ENCODE data around the gene MANBA. TPM values are rescaled to one million over a fixed set of nuclear protein-coding genes. Genes with fewer than 3 reads are reported as not detected.

Gene MANBA
- total RNA-seq, 1 experiment from 2014 or later: 91.6 TPM

DNA sequence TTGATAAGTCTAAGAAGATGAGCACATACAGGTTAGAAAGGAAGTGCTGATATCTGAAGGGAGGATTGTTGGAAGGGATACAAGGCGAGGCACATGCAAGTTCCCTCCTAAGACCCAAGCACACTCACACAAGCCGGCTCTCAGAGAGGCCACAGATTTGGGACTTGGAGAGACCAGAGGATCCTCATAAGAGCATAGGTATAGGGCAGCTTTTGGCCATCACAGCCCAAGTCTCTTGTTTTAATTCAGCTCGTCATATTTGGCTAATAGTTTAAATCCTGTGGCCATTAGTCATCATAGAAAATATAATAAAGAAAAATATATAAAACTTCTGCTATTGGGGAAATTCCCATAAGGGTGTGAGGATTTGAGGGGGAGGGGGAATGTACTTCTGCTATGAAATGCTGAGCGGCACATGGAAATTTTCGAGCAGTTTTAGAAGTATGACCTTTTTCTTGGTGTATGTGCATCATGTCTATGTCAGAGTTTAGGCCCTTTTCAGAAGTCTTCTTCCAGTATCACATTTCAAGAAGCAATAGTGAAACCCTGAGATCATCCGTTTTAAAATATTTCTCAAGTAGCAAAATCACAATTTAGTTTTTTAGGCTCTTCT lies 161.9 kb downstream of the MANBA start:
- Histone ChIP-seq H2AFZ (ENCODE audit: low read length) (no peak overlapping the region), H3K27ac (ENCODE audit: low read length) (no peak overlapping the region), H3K4me3 (ENCODE audit: low read length) (no peak overlapping the region), H3K9ac (ENCODE audit: low read length) (no peak overlapping the region), H3K9me3 (ENCODE audit: low read length) (no peaks in the 10 kb centered on the region), H3K27me3 (ENCODE audit: low read length) (no peaks in the 10 kb centered on the region), H3K4me2 (ENCODE audit: low read depth, low read length, poor library complexity, severe bottlenecking) (no peak overlapping the region), H3K9me2 (replicated peaks; ENCODE audit: insufficient read depth, low read length) (no peaks in the 10 kb centered on the region), H3K4me1 (ENCODE audit: low read length) (no peaks in the 10 kb centered on the region), H4K20me1 (ENCODE audit: insufficient read depth, low read depth, low read length) (no peaks in the 10 kb centered on the region), H3K36me3 (ENCODE audit: insufficient read depth, low read length) (no peaks in the 10 kb centered on the region), H3K79me2 (ENCODE audit: low read length) (no peaks in the 10 kb centered on the region)
- no peak for DNase-seq

DNA sequence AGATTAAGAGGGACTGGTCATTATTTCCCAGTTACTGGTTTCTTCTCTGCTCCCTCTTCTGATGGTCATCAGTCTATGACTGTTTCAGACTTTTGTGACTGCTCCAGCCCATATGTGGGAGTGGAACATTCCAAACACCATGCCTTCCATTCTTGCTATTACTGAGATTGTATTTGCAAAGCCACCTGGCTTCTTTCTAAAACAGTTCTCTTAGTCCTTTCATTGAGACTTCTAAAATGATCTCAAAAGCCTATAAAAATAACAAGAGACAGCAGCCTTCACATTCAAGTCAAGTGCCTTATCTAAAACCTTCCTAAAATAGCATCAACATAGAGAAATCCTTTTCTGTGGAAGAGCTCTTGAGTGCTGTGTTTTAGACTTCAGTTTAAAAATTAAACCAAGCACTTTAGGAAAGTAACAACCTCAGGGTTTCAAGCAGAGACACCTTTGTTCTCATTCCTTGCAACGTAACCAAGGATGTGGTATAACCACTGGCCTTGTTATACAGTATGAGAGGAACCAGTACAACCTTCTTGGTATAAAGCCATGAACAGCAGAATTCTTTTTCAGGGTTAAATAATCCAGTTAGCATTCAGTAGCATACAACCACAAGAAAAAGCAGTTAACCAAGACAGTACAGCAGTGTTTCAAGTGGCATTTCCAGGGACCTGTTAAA lies 162.5 kb downstream of the MANBA start:
- no peak for DNase-seq
- H3K4me2 ChIP-seq (ENCODE audit: low read depth, low read length, poor library complexity, severe bottlenecking): no peak overlapping the region
- H3K79me2 ChIP-seq (ENCODE audit: low read length): no peaks in the 10 kb centered on the region
- no peaks in the 10 kb centered on the region for H3K9me2 ChIP-seq (replicated peaks; ENCODE audit: insufficient read depth, low read length)
- no peaks in the 10 kb centered on the region for H3K4me1 ChIP-seq (ENCODE audit: low read length)
- no peaks in the 10 kb centered on the region for H3K27me3 ChIP-seq (ENCODE audit: low read length)
- H3K27ac ChIP-seq (ENCODE audit: low read length): no peak overlapping the region
- H2AFZ ChIP-seq (ENCODE audit: low read length): no peak overlapping the region
- H3K9ac ChIP-seq (ENCODE audit: low read length): no peak overlapping the region
- H4K20me1 ChIP-seq (ENCODE audit: insufficient read depth, low read depth, low read length): no peaks in the 10 kb centered on the region
- no peaks in the 10 kb centered on the region for H3K36me3 ChIP-seq (ENCODE audit: insufficient read depth, low read length)
- no peak overlapping the region for H3K4me3 ChIP-seq (ENCODE audit: low read length)
- no peaks in the 10 kb centered on the region for H3K9me3 ChIP-seq (ENCODE audit: low read length)

DNA sequence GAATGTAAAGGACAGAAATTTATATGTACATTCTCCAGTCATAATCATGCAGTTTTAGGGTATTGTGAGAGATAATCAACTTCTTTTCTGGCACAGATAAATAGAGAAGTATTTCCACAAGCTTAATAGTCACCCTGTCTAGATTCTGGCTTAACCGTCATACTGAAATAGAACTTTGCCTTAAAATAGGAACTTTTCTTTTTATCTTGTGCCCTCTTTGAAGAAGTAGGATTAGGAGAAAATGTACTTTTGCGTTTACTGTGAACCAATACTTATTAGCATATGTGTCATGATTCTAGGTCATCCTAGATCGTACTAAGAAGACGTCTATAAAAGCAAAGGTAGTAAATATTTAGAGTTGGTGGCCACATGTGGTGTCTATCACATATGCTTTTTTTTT lies 164.2 kb downstream of the MANBA start:
- no peaks in the 10 kb centered on the region for H3K79me2 ChIP-seq (ENCODE audit: low read length)
- H3K36me3 ChIP-seq (ENCODE audit: insufficient read depth, low read length): no peaks in the 10 kb centered on the region
- H3K27me3 ChIP-seq (ENCODE audit: low read length): no peaks in the 10 kb centered on the region
- no peak overlapping the region for H3K27ac ChIP-seq (ENCODE audit: low read length)
- H3K4me2 ChIP-seq (ENCODE audit: low read depth, low read length, poor library complexity, severe bottlenecking): no peak overlapping the region
- no peak for DNase-seq
- H3K4me1 ChIP-seq (ENCODE audit: low read length): no peaks in the 10 kb centered on the region
- no peaks in the 10 kb centered on the region for H4K20me1 ChIP-seq (ENCODE audit: insufficient read depth, low read depth, low read length)
- H3K9ac ChIP-seq (ENCODE audit: low read length): no peak overlapping the region
- H2AFZ ChIP-seq (ENCODE audit: low read length): no peak overlapping the region
- H3K9me3 ChIP-seq (ENCODE audit: low read length): peaks cover 1% of the 10 kb centered on the region; the same call in 1 of the 2 replicates
- no peaks in the 10 kb centered on the region for H3K9me2 ChIP-seq (replicated peaks; ENCODE audit: insufficient read depth, low read length)
- no peak overlapping the region for H3K4me3 ChIP-seq (ENCODE audit: low read length)

DNA sequence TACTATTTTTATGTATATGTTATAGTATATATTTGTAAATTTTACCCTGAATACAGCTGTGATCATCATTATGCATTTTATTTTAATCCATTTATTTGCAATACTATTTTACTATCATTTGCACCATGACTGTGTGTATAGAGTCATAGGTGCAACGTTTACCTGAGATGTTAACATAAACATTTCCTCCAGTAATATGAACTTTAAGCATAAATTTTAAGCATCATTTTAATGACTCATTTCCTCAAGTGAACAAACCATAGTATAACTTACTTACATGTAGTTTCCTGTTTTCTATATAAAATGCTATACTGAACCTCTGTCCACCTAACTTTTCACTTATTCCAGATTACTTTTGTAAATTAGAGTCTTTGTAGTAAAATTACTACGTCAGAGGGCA lies 166.8 kb downstream of the MANBA start:
- H3K9me3 ChIP-seq (ENCODE audit: low read length): peaks cover 3% of the 10 kb centered on the region; the same call in 1 of the 2 replicates
- H3K9me2 ChIP-seq (replicated peaks; ENCODE audit: insufficient read depth, low read length): no peaks in the 10 kb centered on the region
- no peak for DNase-seq
- no peaks in the 10 kb centered on the region for H3K79me2 ChIP-seq (ENCODE audit: low read length)
- no peak overlapping the region for H3K27ac ChIP-seq (ENCODE audit: low read length)
- no peaks in the 10 kb centered on the region for H4K20me1 ChIP-seq (ENCODE audit: insufficient read depth, low read depth, low read length)
- no peaks in the 10 kb centered on the region for H3K4me1 ChIP-seq (ENCODE audit: low read length)
- no peak overlapping the region for H2AFZ ChIP-seq (ENCODE audit: low read length)
- no peak overlapping the region for H3K4me3 ChIP-seq (ENCODE audit: low read length)
- no peak overlapping the region for H3K4me2 ChIP-seq (ENCODE audit: low read depth, low read length, poor library complexity, severe bottlenecking)
- no peak overlapping the region for H3K9ac ChIP-seq (ENCODE audit: low read length)
- H3K27me3 ChIP-seq (ENCODE audit: low read length): no peaks in the 10 kb centered on the region
- no peaks in the 10 kb centered on the region for H3K36me3 ChIP-seq (ENCODE audit: insufficient read depth, low read length)

DNA sequence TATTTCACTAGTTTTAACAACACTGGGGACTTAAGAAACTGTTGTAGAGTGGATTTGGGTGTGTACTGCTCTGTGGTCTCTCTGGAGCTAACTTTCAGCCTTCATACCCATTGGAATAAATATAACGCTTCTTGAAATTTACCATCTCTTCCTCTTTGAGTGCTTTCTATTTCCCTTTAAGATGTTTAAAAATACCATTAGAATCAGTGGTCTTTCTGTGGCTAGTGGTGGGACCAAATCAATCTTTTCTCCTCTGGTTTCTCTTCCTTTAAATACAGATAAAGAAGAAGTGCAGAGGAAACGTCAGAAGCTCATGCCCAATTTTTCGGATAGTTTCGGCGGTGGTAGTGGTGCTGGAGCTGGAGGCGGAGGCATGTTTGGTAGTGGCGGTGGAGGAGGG lies 167.6 kb downstream of the MANBA start:
- Histone ChIP-seq H3K27me3 (ENCODE audit: low read length) (no peaks in the 10 kb centered on the region), H2AFZ (ENCODE audit: low read length) (no peak overlapping the region), H3K4me1 (ENCODE audit: low read length) (no peaks in the 10 kb centered on the region), H3K9me2 (replicated peaks; ENCODE audit: insufficient read depth, low read length) (no peaks in the 10 kb centered on the region), H4K20me1 (ENCODE audit: insufficient read depth, low read depth, low read length) (no peaks in the 10 kb centered on the region), H3K79me2 (ENCODE audit: low read length) (no peaks in the 10 kb centered on the region), H3K27ac (ENCODE audit: low read length) (no peak overlapping the region), H3K9me3 (ENCODE audit: low read length) (peaks cover 3% of the 10 kb centered on the region; the same call in 1 of the 2 replicates), H3K9ac (ENCODE audit: low read length) (no peak overlapping the region), H3K4me2 (ENCODE audit: low read depth, low read length, poor library complexity, severe bottlenecking) (no peak overlapping the region), H3K36me3 (ENCODE audit: insufficient read depth, low read length) (no peaks in the 10 kb centered on the region), H3K4me3 (ENCODE audit: low read length) (no peak overlapping the region)
- DNase-seq: no peak

DNA sequence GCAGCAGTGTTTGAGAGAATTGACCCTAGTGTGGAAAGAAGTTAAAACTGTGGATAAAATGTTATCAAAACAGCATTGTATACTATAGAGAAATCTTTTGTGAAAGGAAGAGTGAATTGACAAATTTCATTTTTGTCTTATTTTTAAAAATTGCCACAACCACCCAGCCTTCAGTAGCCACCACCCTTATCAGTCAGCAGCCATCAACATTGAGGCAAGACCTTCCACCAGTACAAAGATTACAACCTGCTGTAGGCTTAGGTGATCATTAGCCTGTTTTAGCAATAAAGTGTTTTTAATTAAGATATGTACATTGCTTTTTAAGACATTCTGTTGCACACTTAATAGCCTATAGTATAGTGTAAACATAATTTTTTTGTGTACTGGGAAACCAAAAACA lies 168.5 kb downstream of the MANBA start:
- H3K27ac ChIP-seq (ENCODE audit: low read length): no peak overlapping the region
- H3K9me2 ChIP-seq (replicated peaks; ENCODE audit: insufficient read depth, low read length): no peaks in the 10 kb centered on the region
- no peak overlapping the region for H3K9ac ChIP-seq (ENCODE audit: low read length)
- H3K4me1 ChIP-seq (ENCODE audit: low read length): no peaks in the 10 kb centered on the region
- no peak overlapping the region for H3K4me2 ChIP-seq (ENCODE audit: low read depth, low read length, poor library complexity, severe bottlenecking)
- H3K9me3 ChIP-seq (ENCODE audit: low read length): peaks cover 3% of the 10 kb centered on the region; the same call in 1 of the 2 replicates
- no peaks in the 10 kb centered on the region for H3K79me2 ChIP-seq (ENCODE audit: low read length)
- DNase-seq: no peak
- H3K4me3 ChIP-seq (ENCODE audit: low read length): no peak overlapping the region
- H3K36me3 ChIP-seq (ENCODE audit: insufficient read depth, low read length): no peaks in the 10 kb centered on the region
- no peaks in the 10 kb centered on the region for H3K27me3 ChIP-seq (ENCODE audit: low read length)
- no peaks in the 10 kb centered on the region for H4K20me1 ChIP-seq (ENCODE audit: insufficient read depth, low read depth, low read length)
- H2AFZ ChIP-seq (ENCODE audit: low read length): no peak overlapping the region

DNA sequence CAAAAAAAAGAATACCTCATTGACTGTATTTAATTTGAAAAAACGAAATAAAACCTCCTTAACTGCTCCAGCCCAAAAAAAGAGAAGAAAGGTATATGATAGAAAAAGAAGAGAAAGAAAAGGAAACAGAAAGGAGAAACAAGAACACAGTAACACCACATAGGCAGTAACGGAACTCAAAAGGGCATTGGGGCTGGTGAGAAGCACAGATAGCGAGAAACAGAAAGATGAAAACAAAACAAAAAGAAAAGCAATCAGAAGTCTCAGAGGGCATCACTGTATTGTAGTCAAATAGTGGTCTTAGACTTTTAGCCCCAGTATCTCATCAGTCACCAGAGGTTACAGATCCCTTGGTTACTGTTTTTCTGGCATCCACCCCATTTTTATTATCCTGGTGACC lies 171.0 kb downstream of the MANBA start:
- no peak overlapping the region for H3K9ac ChIP-seq (ENCODE audit: low read length)
- no peaks in the 10 kb centered on the region for H4K20me1 ChIP-seq (ENCODE audit: insufficient read depth, low read depth, low read length)
- H3K27ac ChIP-seq (ENCODE audit: low read length): no peak overlapping the region
- no peaks in the 10 kb centered on the region for H3K27me3 ChIP-seq (ENCODE audit: low read length)
- no peak overlapping the region for H3K4me3 ChIP-seq (ENCODE audit: low read length)
- no peaks in the 10 kb centered on the region for H3K36me3 ChIP-seq (ENCODE audit: insufficient read depth, low read length)
- DNase-seq: no peak
- H3K9me3 ChIP-seq (ENCODE audit: low read length): peaks cover 3% of the 10 kb centered on the region; the same call in 1 of the 2 replicates
- H2AFZ ChIP-seq (ENCODE audit: low read length): no peak overlapping the region
- H3K4me2 ChIP-seq (ENCODE audit: low read depth, low read length, poor library complexity, severe bottlenecking): no peak overlapping the region
- no peaks in the 10 kb centered on the region for H3K9me2 ChIP-seq (replicated peaks; ENCODE audit: insufficient read depth, low read length)
- no peaks in the 10 kb centered on the region for H3K4me1 ChIP-seq (ENCODE audit: low read length)
- H3K79me2 ChIP-seq (ENCODE audit: low read length): no peaks in the 10 kb centered on the region

DNA sequence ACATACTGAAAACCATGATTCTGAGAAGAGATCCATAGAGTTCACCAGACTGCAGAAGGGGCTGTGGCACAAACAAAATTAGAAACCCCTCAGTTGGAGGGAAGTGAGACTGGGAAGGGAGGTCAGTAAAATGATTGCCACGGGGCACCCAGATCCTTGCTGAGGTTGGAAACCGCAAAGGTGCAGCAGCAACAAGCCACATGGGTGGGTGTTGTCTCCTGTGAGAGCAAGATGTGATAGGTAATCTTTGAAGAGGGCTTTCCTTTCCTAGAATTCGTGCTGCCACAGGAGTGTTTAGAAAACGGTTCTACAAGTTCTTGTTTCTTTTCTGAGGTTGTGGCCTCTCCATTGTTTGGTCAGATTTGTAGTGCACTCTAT lies 174.1 kb downstream of the MANBA start:
- DNase-seq: no peak
- Histone ChIP-seq H3K4me2 (ENCODE audit: low read depth, low read length, poor library complexity, severe bottlenecking) (no peak overlapping the region), H3K79me2 (ENCODE audit: low read length) (no peaks in the 10 kb centered on the region), H2AFZ (ENCODE audit: low read length) (no peak overlapping the region), H3K36me3 (ENCODE audit: insufficient read depth, low read length) (no peaks in the 10 kb centered on the region), H3K9ac (ENCODE audit: low read length) (no peak overlapping the region), H3K9me2 (replicated peaks; ENCODE audit: insufficient read depth, low read length) (no peaks in the 10 kb centered on the region), H3K4me3 (ENCODE audit: low read length) (no peak overlapping the region), H3K9me3 (ENCODE audit: low read length) (peaks cover 3% of the 10 kb centered on the region; the same call in 1 of the 2 replicates), H3K27me3 (ENCODE audit: low read length) (no peaks in the 10 kb centered on the region), H3K27ac (ENCODE audit: low read length) (no peak overlapping the region), H4K20me1 (ENCODE audit: insufficient read depth, low read depth, low read length) (no peaks in the 10 kb centered on the region), H3K4me1 (ENCODE audit: low read length) (no peaks in the 10 kb centered on the region)
